K562 (cell line): Measurements from ENCODE around the gene ABCF2. TPM values are rescaled to one million over a fixed set of nuclear protein-coding genes. Genes with fewer than 3 reads are reported as not detected.

Experiments used
- ATAC-seq: fragments of 200-7000 bp; cut with Tn5 transposase; 3 replicates; pipeline ENCODE4 v1.9.1; 2020; ENCODE audit warnings: moderate library complexity
- BruUV-seq: library from RNA; stranded (reverse); fragments of 400-500 nt; replicated peaks from 2 replicates; lab custom pipeline; 2021; lab: Mats Ljungman, UMichigan
- CTCF ChIA-PET: fragments of 300-600 bp; formaldehyde crosslinking; extraction: SDS; loops from one replicate; lab custom pipeline; 2021; ENCODE audit warnings: low intra/inter-chr PET ratio; lab: Yijun Ruan, JAX
- POLR2A ChIA-PET: fragments of 300-600, 350-650 bp; sonication (Branson Sonifier 250); formaldehyde crosslinking; extraction: SDS; loops from one replicate; lab custom pipeline; 2021; ENCODE audit warnings: antibody characterized with exemption, inconsistent platforms; lab: Yijun Ruan, JAX
- DNase-seq, 4 experiments: peaks; one replicate each; pipeline versions ENCODE4 v3.0.0 to v3.0.0-alpha.2; 2011 to 2018; ENCODE audit warnings: low spot score in 3 of 4, mixed read lengths in 3 of 4; ENCODE audit errors: extremely low read depth in 1 of 4
- FAIRE-seq: peaks from 2 replicates; lab custom pipeline; 2011; peaks lifted over from hg19 to GRCh38; lab: Jason Lieb, UNC
- H2AFZ ChIP-seq: 2 replicates; pipeline ENCODE4 v1.6.0; 2011; ENCODE audit warnings: low read depth, low read length, control low read depth, inconsistent platforms
- H3K27ac ChIP-seq: fragments of 200-600 bp; 3 replicates; pipeline ENCODE4 v1.8.0; 2011; ENCODE audit warnings: low read depth, mild to moderate bottlenecking, control low read depth, inconsistent platforms, low read length, moderate library complexity, mixed read lengths; ENCODE audit errors: extremely low read depth
- H3K27me3 ChIP-seq, 2 experiments: fragments of 300-600 bp in 1 of 2; 2 replicates in 1 of 2; 3 replicates in 1 of 2; pipeline versions ENCODE4 v1.6.0 to v1.8.0; 2011; ENCODE audit warnings: inconsistent platforms in 2 of 2, low read length in 2 of 2, mild to moderate bottlenecking in 1 of 2, mixed read lengths in 1 of 2, moderate library complexity in 1 of 2; ENCODE audit not compliant: control insufficient read depth in 2 of 2, insufficient read depth in 2 of 2
- H3K36me3 ChIP-seq: fragments of 300-600 bp; 3 replicates; pipeline ENCODE4 v1.8.0; 2011; ENCODE audit warnings: mild to moderate bottlenecking, low read length, inconsistent platforms; ENCODE audit not compliant: control insufficient read depth, insufficient read depth
- H3K4me1 ChIP-seq, 2 experiments: fragments of 200-600 bp in 1 of 2; replicated peaks in 1 of 2; 2 replicates in 1 of 2; 3 replicates in 1 of 2; pipeline versions ENCODE4 v1.5.1 to v1.8.0; 2011; ENCODE audit warnings: inconsistent platforms in 2 of 2, low read length in 2 of 2, mild to moderate bottlenecking in 1 of 2, mixed read lengths in 1 of 2, moderate library complexity in 1 of 2; ENCODE audit not compliant: control insufficient read depth in 2 of 2, insufficient read depth in 2 of 2
- H3K4me2 ChIP-seq: 2 replicates; pipeline ENCODE4 v1.6.1; 2011; ENCODE audit warnings: low read length, control low read depth, inconsistent platforms, mixed read lengths; ENCODE audit not compliant: insufficient read depth
- H3K4me3 ChIP-seq: fragments of 200-600 bp; sonication (generic), shearing (Covaris generic); 2 replicates; pipeline ENCODE4 v1.5.1; 2016; ENCODE audit warnings: control low read depth, inconsistent platforms
- H3K79me2 ChIP-seq: fragments of 200-600 bp; 3 replicates; pipeline ENCODE4 v1.8.0; 2011; ENCODE audit warnings: low read length, inconsistent platforms; ENCODE audit not compliant: control insufficient read depth, insufficient read depth
- H3K9ac ChIP-seq, 2 experiments: 2 replicates each; pipeline versions ENCODE4 v1.6.0 to v1.6.1; 2011; ENCODE audit warnings: low read depth in 2 of 2, low read length in 2 of 2, control low read depth in 1 of 2, inconsistent platforms in 1 of 2, mild to moderate bottlenecking in 1 of 2, mixed read lengths in 1 of 2; ENCODE audit not compliant: insufficient read depth in 1 of 2
- H3K9me1 ChIP-seq: one replicate; pipeline ENCODE4 v1.6.0; 2011; ENCODE audit warnings: inconsistent platforms, mild to moderate bottlenecking, low read length, moderate library complexity; ENCODE audit not compliant: control insufficient read depth, insufficient read depth
- H3K9me3 ChIP-seq: replicated peaks from 2 replicates; pipeline ENCODE4 v1.5.1; 2011; ENCODE audit warnings: low read depth, low read length, inconsistent platforms; ENCODE audit not compliant: control insufficient read depth, insufficient read depth
- H4K20me1 ChIP-seq: replicated peaks from 2 replicates; pipeline ENCODE4 v1.6.1; 2011; ENCODE audit warnings: low read length, inconsistent platforms, mixed read lengths; ENCODE audit not compliant: control insufficient read depth, insufficient read depth
- ARID4B ChIP-seq: sonication (generic); formaldehyde crosslinking; IDR thresholded peaks from 2 replicates; pipeline ENCODE4 v1.8.0; 2022; ENCODE audit warnings: mild to moderate bottlenecking, missing genetic modification reagents
- ATF1 ChIP-seq, 2 experiments: fragments of 450-650 bp in 1 of 2; IDR thresholded peaks; 2 replicates each; pipeline ENCODE4 v1.6.1; 2016; ENCODE audit warnings: missing compliant biosample characterization in 1 of 2, missing genetic modification characterization in 1 of 2
- C11orf30 ChIP-seq: fragments of 450-650 bp; IDR thresholded peaks from 2 replicates; pipeline ENCODE4 v1.6.1; 2016; ENCODE audit warnings: low read depth, mild to moderate bottlenecking
- CBX2 ChIP-seq: fragments of 200-600 bp; sonication (generic); IDR thresholded peaks from one replicate; pipeline ENCODE4 v1.6.1; 2012; ENCODE audit warnings: mild to moderate bottlenecking, low read length, inconsistent platforms; ENCODE audit not compliant: insufficient read depth, poor library complexity, severe bottlenecking
- CUX1 ChIP-seq: fragments of 200-800 bp; sonication (Bioruptor generic); IDR thresholded peaks from 2 replicates; pipeline ENCODE4 v1.6.1; 2016; ENCODE audit warnings: missing genetic modification characterization, missing compliant biosample characterization
- KDM2B ChIP-seq: fragments of 250-450 bp; sonication (Bioruptor Pico); IDR thresholded peaks from 2 replicates; pipeline ENCODE4 v1.8.0; 2021; ENCODE audit warnings: mild to moderate bottlenecking, moderate library complexity
- STAT5A ChIP-seq: IDR thresholded peaks from 2 replicates; pipeline ENCODE4 v1.6.1; 2012; ENCODE audit warnings: low read length, inconsistent platforms, borderline replicate concordance
- ZFX ChIP-seq: sonication (generic); formaldehyde crosslinking; IDR thresholded peaks from 2 replicates; pipeline ENCODE4 v1.8.0; 2022; ENCODE audit warnings: mild to moderate bottlenecking, missing genetic modification reagents, moderate library complexity
- ZNF263 ChIP-seq: sonication (generic); formaldehyde crosslinking; IDR thresholded peaks from 2 replicates; pipeline ENCODE4 v1.8.0; 2022; ENCODE audit warnings: mild to moderate bottlenecking, missing genetic modification reagents, borderline replicate concordance
- WGBS: fragments of 100-300 bp; shearing (Covaris generic); methylation state at CpG from one replicate; pipeline ENCODE4 v1.1.6; 2016; ENCODE audit warnings: low coverage, mixed read lengths; ENCODE audit not compliant: insufficient coverage; ENCODE audit errors: missing lambda C conversion rate; 5-methylcytosine and 5-hydroxymethylcytosine counted together
- in situ Hi-C: fragments of 300-500 bp; cut with MboI; formaldehyde crosslinking; loops from 4 replicates; pipeline ENCODE4 v1.15.0; 2018; ENCODE audit warnings: inconsistent platforms, mixed read lengths
- intact Hi-C: fragments of 100-400 bp; cut with micrococcal nuclease; formaldehyde crosslinking; loops from 2 replicates; pipeline ENCODE4 v1.14.2; 2022
- polyA plus RNA-seq, 8 experiments: library from polyadenylated mRNA; depleted of rRNA in 4 of 8; stranded (reverse) in 5 of 8; unstranded in 3 of 8; fragments of >200 nt; fragmentation: Nextera tagmentation in 2 of 8; fragmentation: Illumina TruSeq in 1 of 8; extraction: Ambion mirVana in 2 of 8; extraction: Trizol in 1 of 8; gene quantifications; 2 replicates each; pipeline versions ENCODE4 v1.2.1 to v1.2.3, GENCODE V29; 2011 to 2014; ENCODE audit warnings: inconsistent platforms in 1 of 8, missing spikeins in 1 of 8
- total RNA-seq, 7 experiments: library from RNA; depleted of rRNA in 6 of 7; stranded (reverse); fragments of >200 nt in 6 of 7; fragmentation: Illumina TruSeq in 2 of 7; extraction: Trizol in 2 of 7; gene quantifications; 2 replicates each; pipeline versions ENCODE4 v1.2.1 to v1.2.3, GENCODE V29; 2011 to 2021; ENCODE audit warnings: low replicate concordance in 1 of 7

ABCF2 gene
- total and polyA plus RNA-seq, 9 of the 15 experiments (the other 6 are each of a cell fraction or from before 2014, with no cell fraction given): 62.1 to 224 (median 113) TPM

GRCh38 chr7:151251689-151252560 is 24.9 kb upstream of the ABCF2 start (continued):
- no peak for TF ChIP-seq ARID4B (CRISPR knock-in tag)

- peak overlapping the region; percentile 22; the same call in 1 of the 2 replicates for H3K4me2 ChIP-seq
- H4K20me1 ChIP-seq: peaks cover 33% of the 10 kb centered on the region
- ATAC-seq (no peak), DNase-seq (no peak), FAIRE-seq (no peak)
- peak overlapping the region; percentile 21 for H3K4me3 ChIP-seq
- no peaks in the 10 kb centered on the region for H3K9me1 ChIP-seq
- intact Hi-C loops (no loop called here), in situ Hi-C loops (no loop called here)
- peak overlapping the region in 1 of 2 experiments; percentile 75; a peak in 2 of 4 replicates for H3K9ac ChIP-seq
- no peaks in the 10 kb centered on the region for H3K79me2 ChIP-seq
- WGBS: 24% methylated on average over 18 of the region's 19 CpGs
- H3K27me3 ChIP-seq: peaks cover 45 to 71% of the 10 kb centered on the region in 2 experiments
- H3K36me3 ChIP-seq: no peaks in the 10 kb centered on the region
- H2AFZ ChIP-seq: peak overlapping the region; percentile 25
- peaks cover 21 to 60% of the 10 kb centered on the region in 2 experiments; a peak in 4 of 5 replicates for H3K4me1 ChIP-seq
- CTCF ChIA-PET: no interaction called here
- no peak overlapping the region for H3K27ac ChIP-seq
- H3K9me3 ChIP-seq: no peaks in the 10 kb centered on the region
- POLR2A ChIA-PET: interaction anchor here (0.6 to 2.3 kb wide), 5 partner anchors 9 to 224 kb away, joined by 3 to 14 read pairs (median 6); no protein-coding TSS in a partner anchor
- TF ChIP-seq STAT5A (no peak), ZFX (CRISPR knock-in tag) (0 out of 2 replicates have a peak, but pooled peaks have one; percentile 20), KDM2B (CRISPR knock-in tag) (peak; percentile 94; the same call in 1 of the 2 replicates), CUX1 (CRISPR knock-in tag) (no peak), ZNF263 (CRISPR knock-in tag) (no peak), CBX2 (no peak), ATF1 (CRISPR knock-in tag; IDR thresholded peaks at IDR 0.05) (no peak), ATF1 (tag; IDR thresholded peaks at IDR 0.05) (peak; percentile 13; the same call in 1 of the 2 replicates), C11orf30 (no peak)
- no TSS peak for BruUV-seq
Observed at GRCh38 chr7:151251328-151251688, 24.3 kb upstream of the ABCF2 start.
